NCI-H345 (cell line): Measurements from ENCODE around the gene TLL1.

ENCODE experiments used
- DNase-seq: peaks from one replicate; lab custom pipeline; 2025; lab: John Stamatoyannopoulos, UW

TLL1 gene

GRCh38 chr4:165971933-165972332, 98.9 kb downstream of the TLL1 start:
- DNase-seq, result no peak

- no peak for DNase-seq
These were observed 99.7 kb downstream of the TLL1 start for GRCh38 chr4:165972747-165973146.

GRCh38 chr4:165982934-165983333, 109.9 kb downstream of the TLL1 start:
- DNase-seq, result no peak

- no peak for DNase-seq
These were observed 114.1 kb downstream of the TLL1 start for GRCh38 chr4:165986956-165987698.

GRCh38 chr4:165991325-165992180, 118.5 kb downstream of the TLL1 start:
- DNase-seq, result no peak

- no peak for DNase-seq
These were observed 119.2 kb downstream of the TLL1 start for GRCh38 chr4:165992283-165992682.

- no peak for DNase-seq
These were observed 121.7 kb downstream of the TLL1 start for GRCh38 chr4:165994701-165995100.

- DNase-seq, result no peak
These were observed 130.8 kb downstream of the TLL1 start for GRCh38 chr4:166003811-166004210.

GRCh38 chr4:166006217-166006616, 133.2 kb downstream of the TLL1 start:
- DNase-seq, result no peak

- no peak for DNase-seq
These were observed 135.5 kb downstream of the TLL1 start for GRCh38 chr4:166008510-166008909.

GRCh38 chr4:166012129-166013030, 139.3 kb downstream of the TLL1 start:
- DNase-seq, result no peak

GRCh38 chr4:166014411-166014810, 141.4 kb downstream of the TLL1 start:
- no peak for DNase-seq

GRCh38 chr4:166017804-166018203, 144.8 kb downstream of the TLL1 start:
- DNase-seq, result no peak

GRCh38 chr4:166019441-166020220, 146.6 kb downstream of the TLL1 start:
- DNase-seq, result no peak

GRCh38 chr4:166021617-166022016, 148.6 kb downstream of the TLL1 start:
- DNase-seq, result no peak

GRCh38 chr4:166034965-166035364, 161.9 kb downstream of the TLL1 start:
- no peak for DNase-seq

- no peak for DNase-seq
These were observed 166.8 kb downstream of the TLL1 start for GRCh38 chr4:166039822-166040221.

- DNase-seq, result no peak
These were observed 169.5 kb downstream of the TLL1 start for GRCh38 chr4:166042510-166043055.

GRCh38 chr4:166043801-166044200, 170.8 kb downstream of the TLL1 start:
- no peak for DNase-seq

GRCh38 chr4:166044871-166045270, 171.8 kb downstream of the TLL1 start:
- no peak for DNase-seq

GRCh38 chr4:166045457-166045856, 172.4 kb downstream of the TLL1 start:
- no peak for DNase-seq
